BLaER1 treated with 17β-estradiol and CSF1 and Interleukin-3, amounts not matched to agents 10 nM and 100 nM (cell line): Measurements from ENCODE around the gene BARX2.

Experiments
- H3K27ac ChIP-seq, 11 experiments: shearing (Covaris generic); formaldehyde crosslinking; 2 replicates each; pipeline ENCODE4 v1.8.1; 2022
- H3K27me3 ChIP-seq, 11 experiments: shearing (Covaris generic); formaldehyde crosslinking; 2 replicates each; pipeline ENCODE4 v1.8.1; 2022
- H3K36me3 ChIP-seq, 11 experiments: shearing (Covaris generic); formaldehyde crosslinking; 2 replicates each; pipeline ENCODE4 v1.8.1; 2022
- H3K4me1 ChIP-seq, 10 experiments: shearing (Covaris generic); formaldehyde crosslinking; 2 replicates each; pipeline ENCODE4 v1.8.1; 2022
- H3K4me2 ChIP-seq, 11 experiments: shearing (Covaris generic); formaldehyde crosslinking; 2 replicates each; pipeline ENCODE4 v1.8.1; 2022
- H3K4me3 ChIP-seq, 10 experiments: shearing (Covaris generic); formaldehyde crosslinking; 2 replicates each; pipeline ENCODE4 v1.8.1; 2022
- H3K9ac ChIP-seq, 11 experiments: shearing (Covaris generic); formaldehyde crosslinking; 2 replicates each; pipeline ENCODE4 v1.8.1; 2022
- H3K9me3 ChIP-seq, 11 experiments: shearing (Covaris generic); formaldehyde crosslinking; replicated peaks in 1 of 11; 2 replicates each; pipeline ENCODE4 v1.8.1; 2022
- H4K20me1 ChIP-seq, 11 experiments: shearing (Covaris generic); formaldehyde crosslinking; 2 replicates each; pipeline ENCODE4 v1.8.1; 2022
- Cebpa-rat ChIP-seq, 11 experiments: shearing (Covaris generic); IDR thresholded peaks; 2 replicates each; pipeline ENCODE4 v1.8.1; 2022

Gene BARX2

DNA sequence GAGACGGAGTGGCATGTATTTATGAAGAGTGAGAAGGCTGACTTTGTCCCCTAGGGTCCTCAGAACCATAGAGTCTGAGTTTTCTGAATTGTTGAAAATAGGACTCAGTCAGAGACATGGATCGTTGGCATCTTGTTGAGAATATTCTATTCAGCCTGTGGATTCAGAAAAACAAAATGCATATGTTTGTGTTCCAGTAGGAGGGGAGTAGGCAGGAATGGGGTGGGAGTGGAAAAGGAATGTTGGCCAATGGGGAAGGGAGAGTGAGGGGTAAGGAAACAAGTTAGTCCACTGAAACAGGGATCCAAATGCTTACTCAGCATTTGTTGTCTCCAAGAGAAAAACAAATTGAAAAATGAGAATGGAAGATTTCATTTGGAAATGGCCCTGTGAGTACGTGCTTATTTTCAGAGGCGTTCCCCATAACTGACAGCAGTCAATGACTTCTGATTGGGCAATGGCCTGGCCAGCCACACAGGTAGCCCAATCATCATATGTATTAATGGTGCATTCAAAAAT is 14.7 kb downstream of the BARX2 start:
- TF ChIP-seq Cebpa-rat (IDR thresholded peaks at IDR 0.05) = no peak
- H4K20me1 ChIP-seq = no peaks in the 10 kb centered on the region
- no peak overlapping the region for H3K9ac ChIP-seq
- H3K4me2 ChIP-seq = no peak overlapping the region
- H3K9me3 ChIP-seq = no peaks in the 10 kb centered on the region
- no peak overlapping the region for H3K27ac ChIP-seq
- no peaks in the 10 kb centered on the region for H3K27me3 ChIP-seq
- H3K4me1 ChIP-seq = peaks cover 0 to 10% (median 9%) of the 10 kb centered on the region in 10 experiments; a peak in 10 of 20 replicates
- no peak overlapping the region for H3K4me3 ChIP-seq
- H3K36me3 ChIP-seq = no peaks in the 10 kb centered on the region

DNA sequence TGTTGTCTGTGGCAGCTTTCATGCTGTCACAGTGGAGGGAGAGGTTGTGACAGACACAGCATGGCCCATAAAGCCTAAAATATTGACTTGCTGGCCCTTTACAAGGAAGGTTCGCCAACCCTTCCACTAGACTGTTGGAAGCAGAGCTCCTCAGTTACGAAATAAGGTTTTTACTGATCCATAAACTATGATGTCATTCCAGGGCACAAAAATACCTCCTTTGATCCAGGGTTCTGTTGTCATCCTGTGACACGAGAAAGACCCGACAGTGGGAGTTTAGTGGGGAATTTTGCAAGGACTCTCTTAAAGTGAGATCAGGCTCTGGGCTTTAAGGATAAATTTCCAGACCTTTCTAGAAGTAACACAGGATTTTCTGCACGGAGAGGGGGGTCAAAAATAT is 15.7 kb downstream of the BARX2 start:
- peak overlapping the region in 6 of 11 experiments; percentile 2 to 42 (median 28); a peak in 8 of 22 replicates for H3K4me2 ChIP-seq

DNA sequence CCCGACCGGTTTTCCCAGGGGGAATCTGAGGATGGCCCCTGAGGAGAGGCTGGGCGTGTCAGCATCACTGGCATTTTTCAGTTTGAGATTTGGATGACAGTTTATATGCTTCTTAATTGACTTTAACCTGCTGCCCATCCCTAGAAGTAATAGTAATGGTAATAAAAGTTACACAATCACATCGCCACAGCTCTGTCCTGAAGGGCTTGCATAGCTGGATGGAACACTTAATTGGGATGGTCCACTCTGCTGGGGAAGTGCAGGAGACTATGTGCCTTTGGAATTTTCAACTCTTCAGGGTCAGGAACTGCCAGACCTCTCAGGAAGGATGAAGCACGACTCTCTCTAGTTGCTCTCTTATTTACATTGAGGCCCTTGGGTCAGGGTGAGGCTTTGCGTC is 16.2 kb downstream of the BARX2 start:
- peak in 1 of 11 experiments; percentile 25; a peak in 1 of 22 replicates for TF ChIP-seq Cebpa-rat (IDR thresholded peaks at IDR 0.05)
- H3K4me2 ChIP-seq = peak overlapping the region in 6 of 11 experiments; percentile 2 to 42 (median 28); a peak in 8 of 22 replicates
- no peaks in the 10 kb centered on the region for H3K27me3 ChIP-seq
- H3K9me3 ChIP-seq = no peaks in the 10 kb centered on the region
- H3K36me3 ChIP-seq = no peaks in the 10 kb centered on the region
- peaks cover 0 to 14% (median 9%) of the 10 kb centered on the region in 10 experiments; a peak in 10 of 20 replicates for H3K4me1 ChIP-seq
- no peak overlapping the region for H3K27ac ChIP-seq
- H3K9ac ChIP-seq = no peak overlapping the region
- H4K20me1 ChIP-seq = no peaks in the 10 kb centered on the region
- no peak overlapping the region for H3K4me3 ChIP-seq

More for the DNA sequence above, 15.7 kb downstream of the BARX2 start:
- Histone ChIP-seq H3K4me3 (no peak overlapping the region), H3K4me1 (peaks cover 0 to 14% (median 9%) of the 10 kb centered on the region in 10 experiments; a peak in 10 of 20 replicates), H4K20me1 (no peaks in the 10 kb centered on the region), H3K27ac (no peak overlapping the region), H3K9ac (no peak overlapping the region), H3K27me3 (no peaks in the 10 kb centered on the region), H3K36me3 (no peaks in the 10 kb centered on the region), H3K9me3 (no peaks in the 10 kb centered on the region)
- TF ChIP-seq Cebpa-rat (IDR thresholded peaks at IDR 0.05) = peak in 1 of 11 experiments; percentile 4; a peak in 1 of 22 replicates

DNA sequence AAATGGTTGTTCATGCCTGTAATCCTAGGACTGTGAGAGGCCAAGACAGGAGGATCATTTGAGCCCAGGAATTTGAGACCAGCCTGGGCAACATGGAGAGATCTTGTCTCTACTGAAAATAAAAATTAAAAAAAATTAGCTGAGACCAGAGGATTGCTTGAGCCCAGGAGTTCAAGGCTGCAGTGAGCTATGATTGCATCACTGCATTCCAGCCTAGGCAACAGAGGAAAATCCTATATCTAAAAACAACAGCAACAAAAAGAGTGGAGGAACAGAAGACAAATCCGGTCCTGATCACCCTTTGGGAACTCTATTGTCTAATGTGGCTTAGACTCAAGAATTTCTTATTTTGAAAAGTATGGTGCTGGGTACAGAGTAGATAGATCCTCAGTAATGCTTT is 17.3 kb downstream of the BARX2 start:
- Histone ChIP-seq H3K27ac (no peak overlapping the region), H3K27me3 (no peaks in the 10 kb centered on the region), H4K20me1 (no peaks in the 10 kb centered on the region), H3K4me1 (peaks cover 0 to 14% (median 9%) of the 10 kb centered on the region in 10 experiments; a peak in 10 of 20 replicates), H3K36me3 (no peaks in the 10 kb centered on the region), H3K9me3 (peaks cover 0 to 7% (median 0%) of the 10 kb centered on the region in 11 experiments; a peak in 5 of 22 replicates), H3K9ac (no peak overlapping the region), H3K4me2 (no peak overlapping the region), H3K4me3 (no peak overlapping the region)
- no peak; a peak in 2 of 22 replicates for TF ChIP-seq Cebpa-rat (IDR thresholded peaks at IDR 0.05)

DNA sequence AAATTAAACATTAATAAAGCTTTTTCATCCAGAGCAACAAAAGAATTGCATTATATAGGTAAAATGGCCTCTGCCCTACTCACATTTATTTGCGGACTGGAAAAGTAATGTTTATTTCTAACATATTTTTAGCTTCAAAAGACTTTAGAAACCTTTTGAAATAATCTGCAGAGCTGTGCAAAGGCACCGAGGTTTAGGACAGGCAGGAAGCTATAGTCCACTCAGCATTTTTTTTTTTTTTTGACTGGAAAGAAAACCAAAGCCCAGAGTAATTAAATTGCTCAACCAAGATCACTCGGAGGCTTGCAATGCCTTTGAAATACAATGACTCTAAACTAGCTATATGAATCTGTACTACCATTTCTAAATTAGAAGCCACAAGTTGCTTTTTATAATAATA is 19.1 kb downstream of the BARX2 start:
- Histone ChIP-seq H3K27ac (no peak overlapping the region), H3K27me3 (no peaks in the 10 kb centered on the region), H3K36me3 (no peaks in the 10 kb centered on the region), H3K9ac (no peak overlapping the region), H4K20me1 (no peaks in the 10 kb centered on the region), H3K4me2 (no peak overlapping the region), H3K9me3 (peaks cover 6 to 18% (median 13%) of the 10 kb centered on the region in 11 experiments; a peak in 13 of 22 replicates), H3K4me1 (peaks cover 0 to 14% (median 9%) of the 10 kb centered on the region in 10 experiments; a peak in 10 of 20 replicates), H3K4me3 (no peak overlapping the region)
- TF ChIP-seq Cebpa-rat (IDR thresholded peaks at IDR 0.05) = no peak

DNA sequence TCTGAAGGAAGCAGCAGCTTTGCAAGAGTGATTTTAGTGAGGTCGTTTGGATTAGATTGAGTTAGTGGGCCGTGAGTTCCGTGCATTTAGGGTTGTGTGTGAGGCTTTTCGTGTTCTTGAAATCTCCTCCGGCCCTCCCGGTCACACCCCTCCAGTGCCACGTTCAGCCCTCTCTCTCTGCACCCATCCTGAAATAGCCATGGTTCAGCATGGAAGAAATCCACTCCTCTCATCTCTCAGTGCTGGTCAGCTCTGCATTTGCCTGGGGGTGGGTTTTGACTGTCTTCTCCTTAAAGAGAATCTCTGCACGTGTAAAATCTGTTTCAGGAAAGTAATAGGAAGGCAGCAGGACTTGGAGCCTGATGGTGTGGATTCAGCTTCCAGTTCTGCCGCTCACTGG is 19.8 kb downstream of the BARX2 start:
- no peaks in the 10 kb centered on the region for H4K20me1 ChIP-seq
- TF ChIP-seq Cebpa-rat (IDR thresholded peaks at IDR 0.05) = no peak
- peaks cover 0 to 14% (median 9%) of the 10 kb centered on the region in 10 experiments; a peak in 10 of 20 replicates for H3K4me1 ChIP-seq
- no peak overlapping the region for H3K4me2 ChIP-seq
- no peak overlapping the region for H3K9ac ChIP-seq
- no peaks in the 10 kb centered on the region for H3K27me3 ChIP-seq
- H3K27ac ChIP-seq = no peak overlapping the region
- no peaks in the 10 kb centered on the region for H3K36me3 ChIP-seq
- peaks cover 6 to 21% (median 14%) of the 10 kb centered on the region in 11 experiments; a peak in 13 of 22 replicates for H3K9me3 ChIP-seq
- H3K4me3 ChIP-seq = no peak overlapping the region

DNA sequence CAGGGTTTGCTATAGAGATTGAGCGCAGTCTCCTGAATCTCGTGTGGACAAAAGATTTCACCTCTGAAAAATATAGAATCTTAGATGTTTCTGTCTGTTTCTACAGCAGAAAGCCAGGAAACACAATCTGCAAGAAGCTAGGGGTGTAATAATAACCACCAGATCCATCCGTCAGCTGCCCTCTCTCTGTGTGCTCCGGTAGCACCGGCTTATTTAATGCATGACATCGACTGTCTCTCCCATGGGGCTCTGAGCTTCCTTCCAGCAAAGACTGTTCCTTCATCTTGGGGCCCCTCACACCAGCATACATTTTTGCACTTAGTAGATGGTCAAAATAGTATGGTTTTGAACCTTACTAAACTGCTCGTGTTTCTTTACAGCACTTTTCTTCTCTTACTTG is 20.2 kb downstream of the BARX2 start:
- Histone ChIP-seq H3K4me3 (no peak overlapping the region), H3K27ac (no peak overlapping the region), H4K20me1 (no peaks in the 10 kb centered on the region), H3K4me2 (peak overlapping the region in 1 of 11 experiments; percentile 10; a peak in 1 of 22 replicates), H3K4me1 (peaks cover 0 to 14% (median 9%) of the 10 kb centered on the region in 10 experiments; a peak in 10 of 20 replicates), H3K36me3 (no peaks in the 10 kb centered on the region), H3K9me3 (peaks cover 6 to 21% (median 14%) of the 10 kb centered on the region in 11 experiments; a peak in 13 of 22 replicates), H3K9ac (no peak overlapping the region), H3K27me3 (no peaks in the 10 kb centered on the region)
- TF ChIP-seq Cebpa-rat (IDR thresholded peaks at IDR 0.05) = no peak

DNA sequence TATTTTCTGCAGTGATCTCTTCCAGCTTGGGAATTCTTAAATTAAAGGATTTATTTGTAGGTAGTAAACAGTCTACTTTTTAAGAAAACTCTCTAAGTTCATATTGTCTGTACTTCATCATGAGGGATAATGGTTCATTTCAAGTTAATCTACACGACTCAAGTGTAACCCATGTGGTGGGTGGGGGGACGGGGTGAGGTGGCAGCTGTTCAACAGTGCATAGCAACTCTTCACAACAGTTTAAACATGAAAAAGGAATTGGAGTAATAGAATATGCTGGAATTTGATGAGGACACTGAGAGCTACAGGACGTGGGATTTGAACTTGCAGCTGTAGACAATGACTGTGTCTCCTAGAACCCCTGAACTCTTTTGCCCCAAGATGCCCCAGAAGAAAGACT is 20.8 kb downstream of the BARX2 start:
- no peaks in the 10 kb centered on the region for H3K36me3 ChIP-seq
- H3K27me3 ChIP-seq = no peaks in the 10 kb centered on the region
- no peak overlapping the region for H3K4me2 ChIP-seq
- H4K20me1 ChIP-seq = no peaks in the 10 kb centered on the region
- H3K9me3 ChIP-seq = peaks cover 6 to 21% (median 14%) of the 10 kb centered on the region in 11 experiments; a peak in 13 of 22 replicates
- H3K27ac ChIP-seq = no peak overlapping the region
- H3K4me1 ChIP-seq = peaks cover 0 to 12% (median 7%) of the 10 kb centered on the region in 10 experiments; a peak in 10 of 20 replicates
- no peak for TF ChIP-seq Cebpa-rat (IDR thresholded peaks at IDR 0.05)
- no peak overlapping the region for H3K4me3 ChIP-seq
- H3K9ac ChIP-seq = no peak overlapping the region

DNA sequence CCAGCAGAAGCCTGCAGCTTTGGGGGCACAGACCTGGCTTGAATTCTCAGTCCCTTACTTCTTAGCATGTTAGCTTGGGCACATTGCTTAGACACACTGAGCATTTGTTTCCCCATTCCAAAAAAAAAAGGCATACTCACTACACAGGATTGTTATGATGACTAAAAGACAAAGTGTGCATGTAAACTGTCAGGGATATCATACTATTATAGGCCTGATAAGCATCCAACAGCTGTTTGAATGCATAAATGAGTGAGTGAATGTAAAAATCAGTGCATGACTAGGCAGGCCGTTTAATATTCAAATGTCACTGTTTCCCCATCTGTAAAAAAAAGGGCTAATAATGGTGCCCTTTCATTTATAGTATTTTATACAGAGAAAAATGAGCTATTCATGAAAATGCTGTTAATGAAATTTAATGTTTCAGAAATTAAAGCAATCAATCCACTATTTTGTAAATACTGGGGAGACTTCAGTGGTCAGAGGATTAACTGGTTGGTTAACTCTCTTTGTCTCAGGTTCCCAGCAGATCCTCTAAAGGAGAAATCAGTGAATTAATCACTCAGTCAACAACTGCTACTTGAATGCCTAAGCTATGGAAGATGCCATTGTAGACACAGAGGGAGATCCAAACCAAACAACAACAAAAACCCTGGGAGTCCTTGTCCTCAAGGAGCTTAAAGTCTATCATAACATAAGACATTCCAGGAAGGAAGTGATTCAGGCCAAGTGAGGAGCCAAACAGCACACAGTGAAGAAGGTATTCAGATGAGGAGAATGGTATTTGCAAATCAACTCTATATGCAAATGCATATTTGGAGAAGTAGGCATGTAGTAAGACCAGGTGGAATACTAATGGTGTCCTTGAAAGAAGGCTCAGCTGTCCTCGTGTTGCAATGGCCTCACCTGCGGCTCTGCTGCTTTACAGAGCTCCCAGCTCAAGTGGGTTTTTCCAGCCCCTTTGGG is 26.8 kb downstream of the BARX2 start:
- H3K4me2 ChIP-seq = no peak overlapping the region
- H3K4me1 ChIP-seq = no peaks in the 10 kb centered on the region
- no peaks in the 10 kb centered on the region for H4K20me1 ChIP-seq
- H3K4me3 ChIP-seq = no peak overlapping the region
- peaks cover 6 to 21% (median 14%) of the 10 kb centered on the region in 11 experiments; a peak in 13 of 22 replicates for H3K9me3 ChIP-seq
- H3K27ac ChIP-seq = no peak overlapping the region
- no peak for TF ChIP-seq Cebpa-rat (IDR thresholded peaks at IDR 0.05)
- H3K27me3 ChIP-seq = no peaks in the 10 kb centered on the region
- no peak overlapping the region for H3K9ac ChIP-seq
- no peaks in the 10 kb centered on the region for H3K36me3 ChIP-seq
